NOMO-1 treated with dmso at 0.1 percent for 144 hours (cell line): Measurements from ENCODE around the gene ALDH1L1.

Experiments used
- DNase-seq: peaks from one replicate; lab custom pipeline; 2025; ENCODE audit not compliant: unreplicated experiment; lab: John Stamatoyannopoulos, UW

Gene ALDH1L1

GRCh38 chr3:126121074-126121473 is 59.3 kb downstream of the ALDH1L1 start:
- DNase-seq = no peak

- no peak for DNase-seq
Observed at GRCh38 chr3:126119976-126120375, 60.4 kb downstream of the ALDH1L1 start.

GRCh38 chr3:126119008-126119675 is 61.2 kb downstream of the ALDH1L1 start:
- no peak for DNase-seq

- DNase-seq = no peak
Observed at GRCh38 chr3:126118591-126118990, 61.8 kb downstream of the ALDH1L1 start.

- no peak for DNase-seq
Observed at GRCh38 chr3:126117786-126118185, 62.6 kb downstream of the ALDH1L1 start.

- DNase-seq = no peak
Observed at GRCh38 chr3:126117212-126117611, 63.2 kb downstream of the ALDH1L1 start.

- DNase-seq = no peak
Observed at GRCh38 chr3:126116526-126116925, 63.9 kb downstream of the ALDH1L1 start.

- no peak for DNase-seq
Observed at GRCh38 chr3:126114443-126115386, 65.7 kb downstream of the ALDH1L1 start.

- DNase-seq = no peak
Observed at GRCh38 chr3:126113733-126114442, 66.5 kb downstream of the ALDH1L1 start.

- no peak for DNase-seq
Observed at GRCh38 chr3:126113238-126113555, 67.2 kb downstream of the ALDH1L1 start.

GRCh38 chr3:126112531-126113237 is 67.7 kb downstream of the ALDH1L1 start:
- no peak for DNase-seq

- no peak for DNase-seq
Observed at GRCh38 chr3:126111566-126112475, 68.6 kb downstream of the ALDH1L1 start.

- DNase-seq = no peak
Observed at GRCh38 chr3:126111126-126111551, 69.2 kb downstream of the ALDH1L1 start.

- DNase-seq = no peak
Observed at GRCh38 chr3:126110431-126111125, 69.8 kb downstream of the ALDH1L1 start.

- DNase-seq = no peak
Observed at GRCh38 chr3:126109880-126110235, 70.5 kb downstream of the ALDH1L1 start.

- DNase-seq = no peak
Observed at GRCh38 chr3:126109146-126109879, 71.1 kb downstream of the ALDH1L1 start.

- DNase-seq = no peak
Observed at GRCh38 chr3:126108676-126109050, 71.7 kb downstream of the ALDH1L1 start.

GRCh38 chr3:126107957-126108675 is 72.3 kb downstream of the ALDH1L1 start:
- no peak for DNase-seq
